Measurements from ENCODE around the gene BAIAP3. TPM values are rescaled to one million over a fixed set of nuclear protein-coding genes. Genes with fewer than 3 reads are reported as not detected.

The BAIAP3 gene
- total and polyA plus RNA-seq, 2 of the 8 experiments (the other 6 are each of a cell fraction or from before 2014, with no cell fraction given): 2.9 to 6.8 TPM

GRCh38 chr16:1295465-1295864, 38.0 kb upstream of the BAIAP3 start (continued):
- TF ChIP-seq, protein P1, sequence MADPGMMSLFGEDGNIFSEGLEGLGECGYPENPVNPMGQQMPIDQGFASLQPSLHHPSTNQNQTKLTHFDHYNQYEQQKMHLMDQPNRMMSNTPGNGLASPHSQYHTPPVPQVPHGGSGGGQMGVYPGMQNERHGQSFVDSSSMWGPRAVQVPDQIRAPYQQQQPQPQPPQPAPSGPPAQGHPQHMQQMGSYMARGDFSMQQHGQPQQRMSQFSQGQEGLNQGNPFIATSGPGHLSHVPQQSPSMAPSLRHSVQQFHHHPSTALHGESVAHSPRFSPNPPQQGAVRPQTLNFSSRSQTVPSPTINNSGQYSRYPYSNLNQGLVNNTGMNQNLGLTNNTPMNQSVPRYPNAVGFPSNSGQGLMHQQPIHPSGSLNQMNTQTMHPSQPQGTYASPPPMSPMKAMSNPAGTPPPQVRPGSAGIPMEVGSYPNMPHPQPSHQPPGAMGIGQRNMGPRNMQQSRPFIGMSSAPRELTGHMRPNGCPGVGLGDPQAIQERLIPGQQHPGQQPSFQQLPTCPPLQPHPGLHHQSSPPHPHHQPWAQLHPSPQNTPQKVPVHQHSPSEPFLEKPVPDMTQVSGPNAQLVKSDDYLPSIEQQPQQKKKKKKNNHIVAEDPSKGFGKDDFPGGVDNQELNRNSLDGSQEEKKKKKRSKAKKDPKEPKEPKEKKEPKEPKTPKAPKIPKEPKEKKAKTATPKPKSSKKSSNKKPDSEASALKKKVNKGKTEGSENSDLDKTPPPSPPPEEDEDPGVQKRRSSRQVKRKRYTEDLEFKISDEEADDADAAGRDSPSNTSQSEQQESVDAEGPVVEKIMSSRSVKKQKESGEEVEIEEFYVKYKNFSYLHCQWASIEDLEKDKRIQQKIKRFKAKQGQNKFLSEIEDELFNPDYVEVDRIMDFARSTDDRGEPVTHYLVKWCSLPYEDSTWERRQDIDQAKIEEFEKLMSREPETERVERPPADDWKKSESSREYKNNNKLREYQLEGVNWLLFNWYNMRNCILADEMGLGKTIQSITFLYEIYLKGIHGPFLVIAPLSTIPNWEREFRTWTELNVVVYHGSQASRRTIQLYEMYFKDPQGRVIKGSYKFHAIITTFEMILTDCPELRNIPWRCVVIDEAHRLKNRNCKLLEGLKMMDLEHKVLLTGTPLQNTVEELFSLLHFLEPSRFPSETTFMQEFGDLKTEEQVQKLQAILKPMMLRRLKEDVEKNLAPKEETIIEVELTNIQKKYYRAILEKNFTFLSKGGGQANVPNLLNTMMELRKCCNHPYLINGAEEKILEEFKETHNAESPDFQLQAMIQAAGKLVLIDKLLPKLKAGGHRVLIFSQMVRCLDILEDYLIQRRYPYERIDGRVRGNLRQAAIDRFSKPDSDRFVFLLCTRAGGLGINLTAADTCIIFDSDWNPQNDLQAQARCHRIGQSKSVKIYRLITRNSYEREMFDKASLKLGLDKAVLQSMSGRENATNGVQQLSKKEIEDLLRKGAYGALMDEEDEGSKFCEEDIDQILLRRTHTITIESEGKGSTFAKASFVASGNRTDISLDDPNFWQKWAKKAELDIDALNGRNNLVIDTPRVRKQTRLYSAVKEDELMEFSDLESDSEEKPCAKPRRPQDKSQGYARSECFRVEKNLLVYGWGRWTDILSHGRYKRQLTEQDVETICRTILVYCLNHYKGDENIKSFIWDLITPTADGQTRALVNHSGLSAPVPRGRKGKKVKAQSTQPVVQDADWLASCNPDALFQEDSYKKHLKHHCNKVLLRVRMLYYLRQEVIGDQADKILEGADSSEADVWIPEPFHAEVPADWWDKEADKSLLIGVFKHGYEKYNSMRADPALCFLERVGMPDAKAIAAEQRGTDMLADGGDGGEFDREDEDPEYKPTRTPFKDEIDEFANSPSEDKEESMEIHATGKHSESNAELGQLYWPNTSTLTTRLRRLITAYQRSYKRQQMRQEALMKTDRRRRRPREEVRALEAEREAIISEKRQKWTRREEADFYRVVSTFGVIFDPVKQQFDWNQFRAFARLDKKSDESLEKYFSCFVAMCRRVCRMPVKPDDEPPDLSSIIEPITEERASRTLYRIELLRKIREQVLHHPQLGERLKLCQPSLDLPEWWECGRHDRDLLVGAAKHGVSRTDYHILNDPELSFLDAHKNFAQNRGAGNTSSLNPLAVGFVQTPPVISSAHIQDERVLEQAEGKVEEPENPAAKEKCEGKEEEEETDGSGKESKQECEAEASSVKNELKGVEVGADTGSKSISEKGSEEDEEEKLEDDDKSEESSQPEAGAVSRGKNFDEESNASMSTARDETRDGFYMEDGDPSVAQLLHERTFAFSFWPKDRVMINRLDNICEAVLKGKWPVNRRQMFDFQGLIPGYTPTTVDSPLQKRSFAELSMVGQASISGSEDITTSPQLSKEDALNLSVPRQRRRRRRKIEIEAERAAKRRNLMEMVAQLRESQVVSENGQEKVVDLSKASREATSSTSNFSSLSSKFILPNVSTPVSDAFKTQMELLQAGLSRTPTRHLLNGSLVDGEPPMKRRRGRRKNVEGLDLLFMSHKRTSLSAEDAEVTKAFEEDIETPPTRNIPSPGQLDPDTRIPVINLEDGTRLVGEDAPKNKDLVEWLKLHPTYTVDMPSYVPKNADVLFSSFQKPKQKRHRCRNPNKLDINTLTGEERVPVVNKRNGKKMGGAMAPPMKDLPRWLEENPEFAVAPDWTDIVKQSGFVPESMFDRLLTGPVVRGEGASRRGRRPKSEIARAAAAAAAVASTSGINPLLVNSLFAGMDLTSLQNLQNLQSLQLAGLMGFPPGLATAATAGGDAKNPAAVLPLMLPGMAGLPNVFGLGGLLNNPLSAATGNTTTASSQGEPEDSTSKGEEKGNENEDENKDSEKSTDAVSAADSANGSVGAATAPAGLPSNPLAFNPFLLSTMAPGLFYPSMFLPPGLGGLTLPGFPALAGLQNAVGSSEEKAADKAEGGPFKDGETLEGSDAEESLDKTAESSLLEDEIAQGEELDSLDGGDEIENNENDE (IDR thresholded peaks at IDR 0.05; ENCODE audit: insufficient replicate concordance, low read length): no peak
- TF ChIP-seq TCF12 (IDR thresholded peaks at IDR 0.05; ENCODE audit: low read depth, low read length): no peak
- no peak for TF ChIP-seq BRCA1 (IDR thresholded peaks at IDR 0.05; ENCODE audit: low read depth, low read length)
- no peak for TF ChIP-seq EZH2 (IDR thresholded peaks at IDR 0.05; ENCODE audit: low read depth, low read length, severe bottlenecking)
- no peak for TF ChIP-seq EGR1 (IDR thresholded peaks at IDR 0.05; ENCODE audit: borderline replicate concordance, low read depth, low read length)
- no peak for TF ChIP-seq TAF7 (optimal IDR thresholded peaks at IDR 0.05; ENCODE audit: borderline replicate concordance, low read depth, low read length)
- no peak for TF ChIP-seq JUN (IDR thresholded peaks at IDR 0.05; ENCODE audit: low read depth, low read length)
- no peak for TF ChIP-seq SIN3A (conservative IDR thresholded peaks at IDR 0.05 in 1 of 2, IDR thresholded peaks at IDR 0.05 in 1 of 2; ENCODE audit: low read depth in 1 of 2, low read length in 2 of 2)
- TF ChIP-seq USF2 (IDR thresholded peaks at IDR 0.05; ENCODE audit: low read length): no peak
- TF ChIP-seq JUND (IDR thresholded peaks at IDR 0.05; ENCODE audit: low read length): no peak
